Kidney epithelial cell (primary cell): ENCODE data around the gene ANKRD22. TPM values are rescaled to one million over a fixed set of nuclear protein-coding genes. Genes with fewer than 3 reads are reported as not detected.
A peak's percentile ranks its signal among the peaks of the same experiment; 100 is the strongest.

Experiments used
- DNase-seq: peaks from one replicate; pipeline ENCODE4 v3.0.0-alpha.2; 2010; ENCODE audit warnings: low read depth
- H3K27me3 ChIP-seq: 2 replicates; pipeline ENCODE4 v1.6.0; 2011; ENCODE audit warnings: low read length; ENCODE audit not compliant: control insufficient read depth, insufficient read depth
- H3K36me3 ChIP-seq: 2 replicates; pipeline ENCODE4 v1.5.1; 2011; ENCODE audit warnings: low read length; ENCODE audit not compliant: control insufficient read depth, insufficient read depth
- H3K4me3 ChIP-seq: 2 replicates; pipeline ENCODE4 v1.5.1; 2011; ENCODE audit warnings: low read depth, mild to moderate bottlenecking, control low read depth, low read length
- CTCF ChIP-seq: IDR thresholded peaks from 2 replicates; pipeline ENCODE4 v1.5.1; 2011; ENCODE audit warnings: mild to moderate bottlenecking, moderate library complexity, low read length, control low read depth, inconsistent platforms; ENCODE audit not compliant: insufficient read depth, poor library complexity, severe bottlenecking
- total RNA-seq: library from RNA; depleted of rRNA; stranded (reverse); fragments of >200 nt; gene quantifications from 2 replicates; pipeline ENCODE4 v1.2.3, GENCODE V29; 2015

Gene ANKRD22
- total RNA-seq, 1 donor from 2014 or later: 0.17 TPM

- TF ChIP-seq CTCF: peak; percentile 43
- DNase-seq: peak; percentile 31
- no peaks in the 10 kb centered on the region for H3K27me3 ChIP-seq
Observed at GRCh38 chr10:88880282-88881076, 28.8 kb upstream of the ANKRD22 start.

GRCh38 chr10:88879534-88880281 is 28.1 kb upstream of the ANKRD22 start, which contains the start of gene STAMBPL1:
Gene STAMBPL1, plus strand, starts transcription at chr10:88880245. Its CDS starts 21,464 bp downstream, at chr10:88901709.
- no peaks in the 10 kb centered on the region for H3K27me3 ChIP-seq
- TF ChIP-seq CTCF: no peak
- no peaks in the 10 kb centered on the region for H3K36me3 ChIP-seq
- H3K4me3 ChIP-seq: peak within 1 kb of the TSS; percentile 85
- no peak for DNase-seq

More at GRCh38 chr10:88880282-88881076, 28.8 kb upstream of the ANKRD22 start:
- Histone ChIP-seq H3K4me3 (peak overlapping the region; percentile 85), H3K36me3 (no peaks in the 10 kb centered on the region)

GRCh38 chr10:88877298-88877697 is 25.7 kb upstream of the ANKRD22 start:
- Histone ChIP-seq H3K27me3 (no peaks in the 10 kb centered on the region), H3K36me3 (no peaks in the 10 kb centered on the region), H3K4me3 (no peak overlapping the region)
- DNase-seq: no peak
- TF ChIP-seq CTCF: no peak

- no peak for DNase-seq
- H3K36me3 ChIP-seq: no peaks in the 10 kb centered on the region
- H3K27me3 ChIP-seq: no peaks in the 10 kb centered on the region
- H3K4me3 ChIP-seq: no peak overlapping the region
- no peak for TF ChIP-seq CTCF
Observed at GRCh38 chr10:88875081-88875480, 23.4 kb upstream of the ANKRD22 start.

- Histone ChIP-seq H3K36me3 (no peaks in the 10 kb centered on the region), H3K27me3 (no peaks in the 10 kb centered on the region), H3K4me3 (no peak overlapping the region)
- no peak for TF ChIP-seq CTCF
- no peak for DNase-seq
Observed at GRCh38 chr10:88874281-88874680, 22.6 kb upstream of the ANKRD22 start.
